Nephron progenitor cell (in vitro differentiated cells): Measurements from ENCODE around the gene ALPK3.

Experiments used
- DNase-seq: peaks from one replicate; pipeline ENCODE4 v3.0.0; 2021
- H3K27ac Mint-ChIP-seq: 2 replicates; pipeline ENCODE4 v1.8.0; 2021; ENCODE audit warnings: mild to moderate bottlenecking, moderate library complexity, mixed read lengths
- H3K27me3 Mint-ChIP-seq: 2 replicates; pipeline ENCODE4 v1.8.0; 2021; ENCODE audit warnings: mild to moderate bottlenecking, low read depth, mixed read lengths; ENCODE audit not compliant: poor library complexity
- H3K36me3 Mint-ChIP-seq: 2 replicates; pipeline ENCODE4 v1.8.0; 2021; ENCODE audit warnings: low read depth, mixed read lengths
- H3K4me1 Mint-ChIP-seq: 2 replicates; pipeline ENCODE4 v1.8.0; 2021; ENCODE audit warnings: mixed read lengths
- H3K4me3 Mint-ChIP-seq: 2 replicates; pipeline ENCODE4 v1.8.0; 2021; ENCODE audit warnings: mild to moderate bottlenecking, moderate library complexity, mixed read lengths
- H3K9me3 Mint-ChIP-seq: 2 replicates; pipeline ENCODE4 v1.8.0; 2021; ENCODE audit warnings: mild to moderate bottlenecking, moderate library complexity, mixed read lengths
- TF ChIP-seq, protein P1 (sequence below): fragments of 200-600 bp; sonication (generic); IDR thresholded peaks from 2 replicates; pipeline ENCODE4 v1.5.0; 2021; ENCODE audit warnings: antibody characterized with exemption

Gene ALPK3

DNA sequence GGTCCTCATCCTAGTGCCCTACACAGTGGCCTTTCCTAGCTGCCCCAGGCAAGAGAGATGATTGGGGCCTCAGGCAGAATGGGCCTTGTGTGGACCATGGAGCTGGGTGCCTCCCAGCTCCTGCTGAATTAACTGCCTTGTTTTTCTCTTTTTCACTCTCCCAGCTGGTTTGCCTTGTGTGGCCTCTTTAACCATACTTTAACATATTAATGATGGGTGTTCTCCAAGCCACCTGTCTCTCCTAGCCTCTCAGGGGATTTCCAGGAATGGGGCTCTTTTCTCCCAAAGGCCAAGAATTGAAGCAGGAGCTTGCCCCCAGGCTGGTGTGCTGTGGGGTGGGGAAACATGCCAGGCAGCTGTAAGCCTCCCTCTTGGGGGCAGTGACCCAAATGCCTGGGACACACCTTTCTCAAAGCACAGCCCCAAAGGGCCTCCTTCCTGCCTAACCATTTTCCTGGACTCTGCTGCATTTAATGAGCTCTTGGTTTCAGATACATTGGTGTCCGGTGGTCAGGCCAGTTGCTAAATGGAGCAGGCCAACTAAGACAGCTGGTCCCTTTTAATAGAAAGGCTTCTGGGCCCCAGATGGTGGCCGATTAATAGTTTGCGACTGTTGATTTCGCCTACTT is 5.6 kb downstream of the ALPK3 start:
- Mint-ChIP-seq H3K4me3 (no peak overlapping the region), H3K36me3 (no peaks in the 10 kb centered on the region), H3K27me3 (peaks cover 5% of the 10 kb centered on the region), H3K27ac (no peak overlapping the region), H3K9me3 (no peaks in the 10 kb centered on the region), H3K4me1 (peaks cover 38% of the 10 kb centered on the region)
- DNase-seq: no peak
- TF ChIP-seq, protein P1, sequence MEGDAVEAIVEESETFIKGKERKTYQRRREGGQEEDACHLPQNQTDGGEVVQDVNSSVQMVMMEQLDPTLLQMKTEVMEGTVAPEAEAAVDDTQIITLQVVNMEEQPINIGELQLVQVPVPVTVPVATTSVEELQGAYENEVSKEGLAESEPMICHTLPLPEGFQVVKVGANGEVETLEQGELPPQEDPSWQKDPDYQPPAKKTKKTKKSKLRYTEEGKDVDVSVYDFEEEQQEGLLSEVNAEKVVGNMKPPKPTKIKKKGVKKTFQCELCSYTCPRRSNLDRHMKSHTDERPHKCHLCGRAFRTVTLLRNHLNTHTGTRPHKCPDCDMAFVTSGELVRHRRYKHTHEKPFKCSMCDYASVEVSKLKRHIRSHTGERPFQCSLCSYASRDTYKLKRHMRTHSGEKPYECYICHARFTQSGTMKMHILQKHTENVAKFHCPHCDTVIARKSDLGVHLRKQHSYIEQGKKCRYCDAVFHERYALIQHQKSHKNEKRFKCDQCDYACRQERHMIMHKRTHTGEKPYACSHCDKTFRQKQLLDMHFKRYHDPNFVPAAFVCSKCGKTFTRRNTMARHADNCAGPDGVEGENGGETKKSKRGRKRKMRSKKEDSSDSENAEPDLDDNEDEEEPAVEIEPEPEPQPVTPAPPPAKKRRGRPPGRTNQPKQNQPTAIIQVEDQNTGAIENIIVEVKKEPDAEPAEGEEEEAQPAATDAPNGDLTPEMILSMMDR: no peak

DNA sequence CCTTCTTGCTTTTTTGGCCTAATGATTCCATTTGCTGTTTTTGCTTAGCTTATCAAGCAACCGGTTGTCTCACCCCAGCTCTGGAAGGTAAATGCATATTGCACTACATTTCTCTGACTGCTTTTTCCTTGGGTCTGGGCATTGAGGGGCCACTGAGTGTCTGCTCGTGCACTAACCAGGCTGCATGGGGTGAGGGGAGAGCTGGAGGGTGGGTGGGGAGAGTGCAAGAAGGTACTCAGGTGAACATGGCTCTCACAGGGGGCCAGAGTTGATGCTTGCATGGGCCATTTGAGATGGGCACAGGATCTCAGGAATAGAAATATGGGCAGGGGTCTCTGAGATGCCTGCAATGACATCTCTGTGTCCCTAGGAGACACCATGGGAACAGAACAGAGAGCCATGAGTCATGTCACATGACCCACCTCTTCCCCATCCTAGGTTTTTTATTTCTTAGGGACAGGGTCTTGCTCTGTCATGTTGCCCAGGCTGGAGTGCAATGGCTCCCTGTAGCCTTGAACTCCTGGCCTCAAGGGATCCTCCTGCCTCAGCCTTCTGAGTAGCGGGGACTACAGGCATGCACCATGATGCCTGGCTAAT is 6.2 kb downstream of the ALPK3 start:
- TF ChIP-seq, protein P1: no peak
- H3K4me1 Mint-ChIP-seq: peaks cover 32% of the 10 kb centered on the region
- no peaks in the 10 kb centered on the region for H3K36me3 Mint-ChIP-seq
- DNase-seq: no peak
- H3K9me3 Mint-ChIP-seq: no peaks in the 10 kb centered on the region
- H3K27me3 Mint-ChIP-seq: peaks cover 5% of the 10 kb centered on the region
- H3K27ac Mint-ChIP-seq: no peak overlapping the region
- H3K4me3 Mint-ChIP-seq: no peak overlapping the region

DNA sequence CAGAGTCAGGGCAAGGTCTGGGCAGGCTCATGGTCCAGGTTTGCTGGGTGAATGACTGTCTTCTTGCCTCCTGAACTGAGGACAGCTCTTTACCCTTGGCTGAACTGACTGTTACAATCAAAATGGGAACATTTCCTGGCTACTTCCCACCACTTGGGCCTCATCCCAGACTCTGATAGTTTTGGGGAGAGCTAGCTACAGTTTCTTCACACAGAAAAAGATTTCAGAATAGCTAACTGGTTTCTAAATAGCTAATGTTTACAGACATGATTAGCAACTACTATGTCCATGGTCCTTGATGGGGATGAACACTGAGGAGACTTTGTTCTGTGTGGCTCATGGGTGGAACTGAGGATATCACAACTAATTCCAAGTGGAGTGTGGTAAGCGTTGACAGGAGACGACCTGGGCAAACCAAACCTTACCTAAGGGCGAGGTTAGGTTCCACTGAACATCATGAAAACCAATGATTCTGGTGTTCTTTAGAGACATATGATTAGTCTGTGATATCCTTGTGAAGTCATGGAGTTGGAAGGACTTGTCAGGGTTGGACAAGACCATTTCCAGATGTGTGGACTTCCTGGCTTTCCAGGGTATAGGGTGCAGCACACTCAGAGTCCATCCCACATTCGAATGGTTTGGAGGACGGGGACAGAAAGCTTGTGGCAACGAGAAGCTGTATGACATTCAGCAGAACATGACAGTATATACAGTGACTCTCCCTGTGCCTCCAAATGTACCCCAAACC is 7.3 kb downstream of the ALPK3 start:
- Mint-ChIP-seq H3K4me1 (peaks cover 21% of the 10 kb centered on the region), H3K27ac (no peak overlapping the region)
- no peak for DNase-seq

DNA sequence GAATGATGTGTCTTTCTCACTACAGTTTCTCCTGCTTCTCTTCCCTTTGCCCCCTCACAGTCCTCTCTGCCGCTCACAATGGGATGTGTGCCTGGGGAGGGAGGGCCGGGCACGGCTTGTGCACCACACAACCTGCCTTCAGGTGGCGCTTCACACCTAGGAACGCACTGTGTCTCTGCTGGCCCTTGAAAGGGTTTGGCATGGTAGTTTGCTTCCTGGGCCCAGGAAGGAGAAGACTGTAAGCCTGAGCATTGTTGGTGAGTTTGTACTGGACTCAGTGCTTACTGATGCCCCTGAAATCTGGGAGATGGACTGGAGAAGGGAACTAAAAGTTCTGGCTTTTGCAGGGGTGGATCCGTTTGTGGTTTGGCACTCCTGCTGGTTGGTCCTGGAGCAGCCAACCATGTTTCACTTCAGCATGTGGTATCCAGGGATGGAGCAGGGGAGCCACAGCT is 9.2 kb downstream of the ALPK3 start:
- peaks cover 12% of the 10 kb centered on the region for H3K36me3 Mint-ChIP-seq
- H3K4me3 Mint-ChIP-seq: no peak overlapping the region
- TF ChIP-seq, protein P1: peak; percentile 24
- H3K27me3 Mint-ChIP-seq: peaks cover 2% of the 10 kb centered on the region
- H3K27ac Mint-ChIP-seq: no peak overlapping the region
- peaks cover 12% of the 10 kb centered on the region for H3K4me1 Mint-ChIP-seq
- DNase-seq: no peak
- no peaks in the 10 kb centered on the region for H3K9me3 Mint-ChIP-seq

More for the DNA sequence above, 7.3 kb downstream of the ALPK3 start:
- TF ChIP-seq, protein P1: no peak
- H3K9me3 Mint-ChIP-seq: no peaks in the 10 kb centered on the region
- peaks cover 5% of the 10 kb centered on the region for H3K27me3 Mint-ChIP-seq
- no peak overlapping the region for H3K4me3 Mint-ChIP-seq
- no peaks in the 10 kb centered on the region for H3K36me3 Mint-ChIP-seq

DNA sequence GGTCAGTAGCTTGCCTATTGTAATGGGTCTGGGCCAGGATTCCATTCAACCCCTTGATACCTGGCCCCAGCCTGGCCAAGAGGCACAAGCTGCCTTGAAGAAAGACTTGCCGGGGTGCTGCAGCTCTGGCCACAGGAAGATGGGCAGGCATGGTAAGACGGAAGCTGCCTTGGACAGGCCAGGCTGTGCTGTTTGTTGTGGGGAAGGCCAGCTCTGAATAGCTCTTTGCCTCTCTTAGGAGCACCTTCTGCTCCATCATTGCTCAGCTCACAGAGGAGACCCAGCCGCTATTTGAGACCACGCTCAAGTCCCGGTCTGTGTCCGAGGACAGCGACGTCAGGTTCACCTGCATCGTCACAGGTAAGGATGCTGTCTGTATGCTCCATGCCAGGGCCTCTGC is 10.1 kb downstream of the ALPK3 start:
- DNase-seq: no peak
- no peaks in the 10 kb centered on the region for H3K9me3 Mint-ChIP-seq
- no peak overlapping the region for H3K4me3 Mint-ChIP-seq
- peaks cover 5% of the 10 kb centered on the region for H3K27me3 Mint-ChIP-seq
- peaks cover 13% of the 10 kb centered on the region for H3K36me3 Mint-ChIP-seq
- TF ChIP-seq, protein P1: no peak
- H3K4me1 Mint-ChIP-seq: peaks cover 10% of the 10 kb centered on the region
- no peak overlapping the region for H3K27ac Mint-ChIP-seq
